Measurements from ENCODE around the gene SHISA7.

DNA sequence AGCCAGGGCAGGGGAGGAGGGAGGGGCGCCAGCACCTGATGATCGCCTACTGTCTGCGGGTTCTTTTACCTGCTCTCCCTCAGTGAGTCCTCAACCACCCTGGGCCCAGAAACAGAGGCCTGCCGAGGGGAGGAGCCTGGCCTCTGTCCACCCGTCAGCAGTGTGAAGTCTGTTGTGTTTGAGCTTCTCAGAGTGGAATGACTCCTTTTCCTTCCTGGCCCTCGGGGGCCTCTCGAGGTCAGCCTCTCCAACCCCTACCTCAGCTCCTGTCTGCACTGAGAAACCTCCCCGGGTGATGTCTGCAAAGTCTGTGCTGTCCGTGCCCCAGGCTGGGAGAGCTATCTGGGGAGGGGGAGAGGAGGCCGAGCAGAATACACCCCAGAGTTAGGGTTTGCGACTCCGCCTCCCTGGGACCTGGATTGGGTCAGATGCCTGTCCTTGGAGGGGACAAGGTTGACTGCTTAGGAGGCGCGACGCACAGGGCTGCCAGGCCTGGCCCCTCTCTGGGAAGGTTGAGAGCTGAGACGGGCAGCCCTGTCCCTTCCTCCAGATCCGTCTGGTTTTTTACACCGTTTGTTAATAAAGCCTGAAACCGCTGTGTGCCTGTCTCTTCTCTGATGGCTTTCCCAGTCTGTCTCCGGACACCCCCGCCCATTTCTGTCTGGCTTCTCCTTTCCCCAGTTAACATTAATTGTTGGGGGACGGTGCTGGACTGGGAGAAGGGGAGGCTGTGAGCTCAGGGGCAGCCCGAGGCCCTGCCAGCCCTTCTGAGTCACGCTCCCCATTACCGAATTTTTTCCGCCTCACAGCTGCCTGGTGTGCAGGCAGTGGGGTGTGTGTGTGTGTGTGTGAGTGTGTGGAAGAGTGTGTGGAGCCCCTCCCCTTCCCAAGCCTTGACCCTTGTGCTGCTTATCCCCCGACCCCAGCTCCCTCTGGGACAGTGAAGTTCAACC, 44.1 kb upstream of the SHISA7 start:
- TF ChIP-seq CTCF (IDR thresholded peaks at IDR 0.05; ENCODE audit: insufficient read depth, low read length) = no peak
- no peak for TF ChIP-seq POLR2AphosphoS5 (IDR thresholded peaks at IDR 0.05; ENCODE audit: low read depth)
- TF ChIP-seq, protein P1, sequence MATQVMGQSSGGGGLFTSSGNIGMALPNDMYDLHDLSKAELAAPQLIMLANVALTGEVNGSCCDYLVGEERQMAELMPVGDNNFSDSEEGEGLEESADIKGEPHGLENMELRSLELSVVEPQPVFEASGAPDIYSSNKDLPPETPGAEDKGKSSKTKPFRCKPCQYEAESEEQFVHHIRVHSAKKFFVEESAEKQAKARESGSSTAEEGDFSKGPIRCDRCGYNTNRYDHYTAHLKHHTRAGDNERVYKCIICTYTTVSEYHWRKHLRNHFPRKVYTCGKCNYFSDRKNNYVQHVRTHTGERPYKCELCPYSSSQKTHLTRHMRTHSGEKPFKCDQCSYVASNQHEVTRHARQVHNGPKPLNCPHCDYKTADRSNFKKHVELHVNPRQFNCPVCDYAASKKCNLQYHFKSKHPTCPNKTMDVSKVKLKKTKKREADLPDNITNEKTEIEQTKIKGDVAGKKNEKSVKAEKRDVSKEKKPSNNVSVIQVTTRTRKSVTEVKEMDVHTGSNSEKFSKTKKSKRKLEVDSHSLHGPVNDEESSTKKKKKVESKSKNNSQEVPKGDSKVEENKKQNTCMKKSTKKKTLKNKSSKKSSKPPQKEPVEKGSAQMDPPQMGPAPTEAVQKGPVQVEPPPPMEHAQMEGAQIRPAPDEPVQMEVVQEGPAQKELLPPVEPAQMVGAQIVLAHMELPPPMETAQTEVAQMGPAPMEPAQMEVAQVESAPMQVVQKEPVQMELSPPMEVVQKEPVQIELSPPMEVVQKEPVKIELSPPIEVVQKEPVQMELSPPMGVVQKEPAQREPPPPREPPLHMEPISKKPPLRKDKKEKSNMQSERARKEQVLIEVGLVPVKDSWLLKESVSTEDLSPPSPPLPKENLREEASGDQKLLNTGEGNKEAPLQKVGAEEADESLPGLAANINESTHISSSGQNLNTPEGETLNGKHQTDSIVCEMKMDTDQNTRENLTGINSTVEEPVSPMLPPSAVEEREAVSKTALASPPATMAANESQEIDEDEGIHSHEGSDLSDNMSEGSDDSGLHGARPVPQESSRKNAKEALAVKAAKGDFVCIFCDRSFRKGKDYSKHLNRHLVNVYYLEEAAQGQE (IDR thresholded peaks at IDR 0.05; ENCODE audit: insufficient replicate concordance, low read depth) = no peak
- TF ChIP-seq SPI1 (IDR thresholded peaks at IDR 0.05; ENCODE audit: borderline replicate concordance, low read depth) = no peak
- TF ChIP-seq GABPA (IDR thresholded peaks at IDR 0.05; ENCODE audit: low read depth) = no peak
